Measurements from ENCODE around the gene DAPK1.

DAPK1 gene

GRCh38 chr9:87490907-87491306 is 6.8 kb upstream of the DAPK1 start:
- no peaks in the 10 kb centered on the region for H4K20me1 ChIP-seq (ENCODE audit: insufficient read depth, low read length)
- no peaks in the 10 kb centered on the region for H3F3A ChIP-seq (ENCODE audit: insufficient read depth, low read length)
- H3K4me1 ChIP-seq (ENCODE audit: insufficient read depth, low read length, severe bottlenecking): no peaks in the 10 kb centered on the region
- H3K9me2 ChIP-seq (ENCODE audit: low read depth, low read length): no peaks in the 10 kb centered on the region
- no peak overlapping the region for H3K4me3 ChIP-seq (ENCODE audit: low read depth, low read length, poor library complexity, severe bottlenecking)
- H3K79me2 ChIP-seq (ENCODE audit: insufficient read depth, low read length): no peaks in the 10 kb centered on the region
- H2AFZ ChIP-seq (ENCODE audit: low read length): no peak overlapping the region
- no peaks in the 10 kb centered on the region for H3K36me3 ChIP-seq (ENCODE audit: insufficient read depth, low read length)
- no peaks in the 10 kb centered on the region for H3K27me3 ChIP-seq (ENCODE audit: insufficient read depth, low read length)
- H3K9me3 ChIP-seq (ENCODE audit: low read length): no peaks in the 10 kb centered on the region
- no peak overlapping the region for H3K9ac ChIP-seq (ENCODE audit: low read length)
- no peak overlapping the region for H3K27ac ChIP-seq (ENCODE audit: low read depth, low read length, poor library complexity, severe bottlenecking)
- H3K4me2 ChIP-seq (ENCODE audit: low read length): no peak overlapping the region
- TF ChIP-seq CTCF (IDR thresholded peaks at IDR 0.05; ENCODE audit: low read length): no peak
- TF ChIP-seq EZH2 (IDR thresholded peaks at IDR 0.05; ENCODE audit: borderline replicate concordance, low read length): no peak

- H3K4me3 ChIP-seq (ENCODE audit: low read depth, low read length, poor library complexity, severe bottlenecking): no peak overlapping the region
- no peaks in the 10 kb centered on the region for H3F3A ChIP-seq (ENCODE audit: insufficient read depth, low read length)
- no peak overlapping the region for H3K9ac ChIP-seq (ENCODE audit: low read length)
- H3K4me1 ChIP-seq (ENCODE audit: insufficient read depth, low read length, severe bottlenecking): no peaks in the 10 kb centered on the region
- H3K79me2 ChIP-seq (ENCODE audit: insufficient read depth, low read length): no peaks in the 10 kb centered on the region
- H3K27ac ChIP-seq (ENCODE audit: low read depth, low read length, poor library complexity, severe bottlenecking): no peak overlapping the region
- no peaks in the 10 kb centered on the region for H3K9me2 ChIP-seq (ENCODE audit: low read depth, low read length)
- TF ChIP-seq CTCF (IDR thresholded peaks at IDR 0.05; ENCODE audit: low read length) (no peak), EZH2 (IDR thresholded peaks at IDR 0.05; ENCODE audit: borderline replicate concordance, low read length) (no peak)
- no peaks in the 10 kb centered on the region for H3K27me3 ChIP-seq (ENCODE audit: insufficient read depth, low read length)
- no peaks in the 10 kb centered on the region for H3K9me3 ChIP-seq (ENCODE audit: low read length)
- H3K4me2 ChIP-seq (ENCODE audit: low read length): no peak overlapping the region
- H3K36me3 ChIP-seq (ENCODE audit: insufficient read depth, low read length): no peaks in the 10 kb centered on the region
- H2AFZ ChIP-seq (ENCODE audit: low read length): no peak overlapping the region
- H4K20me1 ChIP-seq (ENCODE audit: insufficient read depth, low read length): no peaks in the 10 kb centered on the region
These were observed 6.1 kb upstream of the DAPK1 start for GRCh38 chr9:87491523-87491922.

GRCh38 chr9:87492642-87493041 is 5.0 kb upstream of the DAPK1 start:
- no peaks in the 10 kb centered on the region for H3K27me3 ChIP-seq (ENCODE audit: insufficient read depth, low read length)
- H2AFZ ChIP-seq (ENCODE audit: low read length): no peak overlapping the region
- H3K36me3 ChIP-seq (ENCODE audit: insufficient read depth, low read length): no peaks in the 10 kb centered on the region
- TF ChIP-seq CTCF (IDR thresholded peaks at IDR 0.05; ENCODE audit: low read length) (no peak), EZH2 (IDR thresholded peaks at IDR 0.05; ENCODE audit: borderline replicate concordance, low read length) (no peak)
- H3K9ac ChIP-seq (ENCODE audit: low read length): no peak overlapping the region
- H3K9me2 ChIP-seq (ENCODE audit: low read depth, low read length): no peaks in the 10 kb centered on the region
- no peaks in the 10 kb centered on the region for H3K79me2 ChIP-seq (ENCODE audit: insufficient read depth, low read length)
- no peaks in the 10 kb centered on the region for H3K4me1 ChIP-seq (ENCODE audit: insufficient read depth, low read length, severe bottlenecking)
- H3K4me2 ChIP-seq (ENCODE audit: low read length): no peak overlapping the region
- H3F3A ChIP-seq (ENCODE audit: insufficient read depth, low read length): no peaks in the 10 kb centered on the region
- no peak overlapping the region for H3K4me3 ChIP-seq (ENCODE audit: low read depth, low read length, poor library complexity, severe bottlenecking)
- H3K27ac ChIP-seq (ENCODE audit: low read depth, low read length, poor library complexity, severe bottlenecking): no peak overlapping the region
- H3K9me3 ChIP-seq (ENCODE audit: low read length): no peaks in the 10 kb centered on the region
- no peaks in the 10 kb centered on the region for H4K20me1 ChIP-seq (ENCODE audit: insufficient read depth, low read length)

All from OCI-LY1 (cell line).